Measurements from ENCODE around the gene CAPN13. TPM values are rescaled to one million over a fixed set of nuclear protein-coding genes. Genes with fewer than 3 reads are reported as not detected.

The CAPN13 gene
- total RNA-seq, 1 donor from 2014 or later, result not detected

- Histone ChIP-seq H3K9ac (no peak overlapping the region), H3K27ac (no peak overlapping the region), H3K4me1 (no peaks in the 10 kb centered on the region), H3K4me2 (no peak overlapping the region), H3K79me2 (ENCODE audit: low read depth) (no peaks in the 10 kb centered on the region), H3K27me3 (no peaks in the 10 kb centered on the region), H2AFZ (replicated peaks) (no peak overlapping the region), H3K36me3 (no peaks in the 10 kb centered on the region), H4K20me1 (ENCODE audit: low read depth) (no peaks in the 10 kb centered on the region), H3K4me3 (no peak overlapping the region), H3F3A (ENCODE audit: low read depth) (no peaks in the 10 kb centered on the region), H3K9me3 (ENCODE audit: low read depth) (no peaks in the 10 kb centered on the region)
- H3K27me3 Mint-ChIP-seq (ENCODE audit: insufficient read depth, low read depth), result peaks cover 15% of the 10 kb centered on the region
- no peak overlapping the region for H3K4me3 Mint-ChIP-seq
- no peak overlapping the region for H3K27ac Mint-ChIP-seq
- peaks cover 5% of the 10 kb centered on the region for H3K4me1 Mint-ChIP-seq
- no peaks in the 10 kb centered on the region for H3K36me3 Mint-ChIP-seq
- TF ChIP-seq EZH2phosphoT487 (IDR thresholded peaks at IDR 0.05) (no peak), CTCF (IDR thresholded peaks at IDR 0.05) (no peak), EZH2 (IDR thresholded peaks at IDR 0.05) (no peak)
- H3K9me3 Mint-ChIP-seq, result no peaks in the 10 kb centered on the region
- DNase-seq (ENCODE audit: low spot score), result no peak
Observed at GRCh38 chr2:30757749-30758148, 49.5 kb downstream of the CAPN13 start.

GRCh38 chr2:30756971-30757370 lies 50.3 kb downstream of the CAPN13 start:
- Mint-ChIP-seq H3K4me1 (peaks cover 5% of the 10 kb centered on the region), H3K27me3 (ENCODE audit: insufficient read depth, low read depth) (peaks cover 15% of the 10 kb centered on the region), H3K9me3 (no peaks in the 10 kb centered on the region), H3K27ac (no peak overlapping the region), H3K4me3 (no peak overlapping the region), H3K36me3 (no peaks in the 10 kb centered on the region)
- Histone ChIP-seq H3K4me3 (no peak overlapping the region), H3K9ac (no peak overlapping the region), H3K9me3 (ENCODE audit: low read depth) (no peaks in the 10 kb centered on the region), H2AFZ (replicated peaks) (no peak overlapping the region), H3K4me1 (no peaks in the 10 kb centered on the region), H3K79me2 (ENCODE audit: low read depth) (no peaks in the 10 kb centered on the region), H3K27ac (no peak overlapping the region), H3K4me2 (no peak overlapping the region), H3F3A (ENCODE audit: low read depth) (no peaks in the 10 kb centered on the region), H3K36me3 (no peaks in the 10 kb centered on the region), H3K27me3 (no peaks in the 10 kb centered on the region), H4K20me1 (ENCODE audit: low read depth) (no peaks in the 10 kb centered on the region)
- no peak for DNase-seq (ENCODE audit: low spot score)
- TF ChIP-seq EZH2phosphoT487 (IDR thresholded peaks at IDR 0.05), result no peak
- no peak for TF ChIP-seq EZH2 (IDR thresholded peaks at IDR 0.05)
- no peak for TF ChIP-seq CTCF (IDR thresholded peaks at IDR 0.05)

- H3K4me3 Mint-ChIP-seq, result no peak overlapping the region
- Histone ChIP-seq H3K36me3 (no peaks in the 10 kb centered on the region), H3K4me2 (no peak overlapping the region), H3K27me3 (no peaks in the 10 kb centered on the region), H3K4me3 (no peak overlapping the region), H3K4me1 (no peaks in the 10 kb centered on the region), H3K79me2 (ENCODE audit: low read depth) (no peaks in the 10 kb centered on the region), H2AFZ (replicated peaks) (no peak overlapping the region), H3K9me3 (ENCODE audit: low read depth) (no peaks in the 10 kb centered on the region), H4K20me1 (ENCODE audit: low read depth) (no peaks in the 10 kb centered on the region), H3F3A (ENCODE audit: low read depth) (no peaks in the 10 kb centered on the region), H3K27ac (no peak overlapping the region), H3K9ac (no peak overlapping the region)
- peaks cover 5% of the 10 kb centered on the region for H3K4me1 Mint-ChIP-seq
- H3K27ac Mint-ChIP-seq, result no peak overlapping the region
- no peaks in the 10 kb centered on the region for H3K36me3 Mint-ChIP-seq
- H3K9me3 Mint-ChIP-seq, result no peaks in the 10 kb centered on the region
- TF ChIP-seq EZH2 (IDR thresholded peaks at IDR 0.05), result no peak
- no peak for TF ChIP-seq CTCF (IDR thresholded peaks at IDR 0.05)
- no peak for TF ChIP-seq EZH2phosphoT487 (IDR thresholded peaks at IDR 0.05)
- DNase-seq (ENCODE audit: low spot score), result no peak
- peaks cover 13% of the 10 kb centered on the region for H3K27me3 Mint-ChIP-seq (ENCODE audit: insufficient read depth, low read depth)
Observed at GRCh38 chr2:30756051-30756719, 51.1 kb downstream of the CAPN13 start.
